Effector CD8-positive, alpha-beta T cell (primary cell): ENCODE data around the gene SIAH3.

Source experiments
- DNase-seq: peaks from one replicate; lab custom pipeline; 2025; lab: John Stamatoyannopoulos, UW

The SIAH3 gene

DNA sequence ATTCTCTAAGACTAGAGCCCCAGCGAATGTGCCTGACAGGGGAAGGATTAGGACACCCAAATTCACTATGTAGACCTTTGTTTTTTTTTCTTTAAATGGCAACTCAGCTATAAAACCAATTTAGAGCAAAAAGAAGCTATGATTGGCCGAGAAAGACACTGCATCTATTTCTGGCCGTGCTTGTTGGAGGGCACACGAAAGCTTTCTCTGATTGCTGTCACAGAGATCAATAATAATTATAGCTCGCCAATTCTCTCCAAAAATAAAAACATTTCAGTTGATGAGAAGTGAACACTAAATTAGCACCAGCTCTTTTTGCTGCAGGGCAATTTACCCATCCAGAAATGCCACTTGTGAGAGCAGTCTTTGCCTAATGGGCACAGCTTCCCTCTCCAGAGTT is 118.2 kb downstream of the SIAH3 start:
- no peak for DNase-seq

DNA sequence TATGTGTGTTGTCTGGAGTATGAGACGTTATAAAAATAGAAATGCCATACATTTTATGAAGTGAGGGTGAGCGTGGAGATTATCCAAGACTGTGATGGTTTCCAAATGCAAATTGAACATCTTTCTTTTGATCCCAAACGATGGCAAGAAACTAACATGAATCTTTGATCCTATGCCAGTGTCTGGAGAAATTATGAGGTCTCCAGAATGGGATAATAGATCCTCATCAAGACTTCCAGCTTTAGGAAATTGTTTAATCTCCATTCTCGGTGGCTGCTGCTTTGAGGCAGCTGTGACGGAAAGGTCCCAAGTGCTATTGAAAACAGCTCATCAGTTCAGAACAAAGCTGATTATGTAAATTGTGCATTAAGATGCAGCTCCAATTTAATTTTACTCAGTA is 118.6 kb downstream of the SIAH3 start:
- no peak for DNase-seq

DNA sequence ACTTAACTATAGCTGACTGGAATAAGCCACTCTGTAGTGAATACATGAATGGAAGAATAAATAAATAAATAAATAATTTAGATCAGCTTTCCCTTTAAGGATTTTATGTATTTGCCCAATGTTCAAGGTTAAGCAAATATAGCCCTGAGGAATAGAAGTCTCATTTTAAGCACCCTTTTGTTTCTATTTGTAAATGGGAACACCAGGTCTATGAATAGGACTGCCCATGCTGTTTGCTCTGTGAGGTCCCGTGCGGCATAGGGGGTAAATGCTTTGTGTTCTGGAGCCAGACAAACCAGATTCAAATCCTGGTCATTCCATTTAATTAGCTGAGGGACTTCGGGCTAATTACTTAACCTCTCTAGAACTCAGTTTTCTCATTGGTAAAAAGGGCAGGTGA is 120.1 kb downstream of the SIAH3 start:
- no peak for DNase-seq

DNA sequence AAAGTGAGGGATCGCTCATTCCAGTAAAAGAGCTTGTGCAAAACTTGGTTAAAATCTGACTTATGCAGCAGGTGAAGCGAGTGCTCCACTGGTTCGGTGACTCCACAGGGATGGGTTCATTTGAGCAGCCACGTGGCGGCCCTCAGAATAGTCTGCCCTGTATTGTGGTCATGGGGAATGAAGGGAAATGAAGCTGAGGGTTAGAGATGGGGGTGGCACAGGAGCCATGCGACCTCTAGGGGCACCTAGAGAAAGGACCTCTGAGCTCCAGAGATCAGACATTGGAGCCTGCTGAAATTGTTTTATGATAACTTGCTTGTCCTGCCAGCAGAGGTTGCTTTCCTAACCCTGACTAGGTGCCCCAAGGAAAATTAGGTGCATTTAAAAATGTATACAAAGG is 122.8 kb downstream of the SIAH3 start:
- DNase-seq, result no peak
